Spleen (tissue), 11 donors: ENCODE measurements around the gene DENND1A. TPM values are rescaled to one million over a fixed set of nuclear protein-coding genes. Genes with fewer than 3 reads are reported as not detected.
A peak's percentile ranks its signal among the peaks of the same experiment; 100 is the strongest.

Experiments
- DNase-seq: peaks from one replicate; pipeline ENCODE4 v3.0.0-alpha.2; 2020
- H3K27ac ChIP-seq, 8 donors: fragments of 200-600 bp; sonication (generic) in 7 of 8; 1 replicate in 4 of 8; 2 replicates in 4 of 8; pipeline versions ENCODE4 v1.5.0 to v1.8.0; 2016 to 2021; ENCODE audit warnings: inconsistent platforms in 4 of 8, mild to moderate bottlenecking in 4 of 8, moderate library complexity in 1 of 8
- H3K27me3 ChIP-seq, 7 donors: fragments of 200-600 bp; sonication (generic) in 6 of 7; replicated peaks in 1 of 7; 1 replicate in 4 of 7; 2 replicates in 3 of 7; pipeline versions ENCODE4 v1.5.0 to v1.8.0; 2016 to 2021; ENCODE audit warnings: inconsistent platforms in 3 of 7, mild to moderate bottlenecking in 1 of 7
- H3K36me3 ChIP-seq, 6 donors: fragments of 200-600 bp; sonication (generic) in 5 of 6; 1 replicate in 4 of 6; 2 replicates in 2 of 6; pipeline versions ENCODE4 v1.5.0 to v1.8.0; 2016 to 2021; ENCODE audit warnings: inconsistent platforms in 2 of 6
- H3K4me1 ChIP-seq, 6 donors: fragments of 200-600 bp; sonication (generic) in 5 of 6; 1 replicate in 3 of 6; 2 replicates in 3 of 6; pipeline versions ENCODE4 v1.5.0 to v1.8.0; 2016 to 2021; ENCODE audit warnings: inconsistent platforms in 3 of 6
- H3K4me3 ChIP-seq, 8 donors: fragments of 200-600 bp; sonication (generic) in 7 of 8; 1 replicate in 4 of 8; 2 replicates in 4 of 8; pipeline versions ENCODE4 v1.5.0 to v1.8.0; 2016 to 2021; ENCODE audit warnings: inconsistent platforms in 4 of 8, mild to moderate bottlenecking in 4 of 8, moderate library complexity in 2 of 8
- H3K9me3 ChIP-seq, 8 donors: fragments of 200-600 bp; sonication (generic) in 7 of 8; 1 replicate in 4 of 8; 2 replicates in 4 of 8; pipeline versions ENCODE4 v1.5.0 to v1.8.0; 2016 to 2021; ENCODE audit warnings: inconsistent platforms in 4 of 8
- POLR2A ChIP-seq, 3 donors: fragments of 450-650 bp; IDR thresholded peaks; one replicate each; pipeline ENCODE4 v1.5.1; 2017; ENCODE audit warnings: antibody characterized with exemption in 3 of 3, mild to moderate bottlenecking in 1 of 3
- POLR2AphosphoS5 ChIP-seq, 3 donors: sonication (generic); formaldehyde crosslinking; IDR thresholded peaks; one replicate each; pipeline ENCODE4 v1.5.1; 2017; ENCODE audit warnings: antibody characterized with exemption in 3 of 3
- WGBS, 5 donors: extraction: QIAGEN DNeasy Blood & Tissue Kit in 3 of 5; methylation state at CpG; one replicate each; pipeline versions ENCODE4 v1.1.5 to v1.1.7; 2013 to 2018; 5-methylcytosine and 5-hydroxymethylcytosine counted together
- intact Hi-C: fragments of 100-400 bp; cut with DNase I; formaldehyde crosslinking; loops from one replicate; pipeline ENCODE4 v1.15.0; 2023; ENCODE audit warnings: low total_unique reads
- polyA plus RNA-seq, 3 donors: library from polyadenylated mRNA; stranded (reverse); fragments of 200-250 nt; gene quantifications; one replicate each; pipeline ENCODE4 v1.2.1, GENCODE V29; 2013
- total RNA-seq, 7 donors: library from RNA; depleted of rRNA in 3 of 7; stranded (reverse); fragments of >200 nt in 3 of 7; fragmentation: NEBNext Ultra II Directional in 4 of 7; extraction: Animal tissue kit (Norgen Biotek cat#: 25700) in 4 of 7; gene quantifications; one replicate each; pipeline versions ENCODE4 v1.1.0 to v1.2.1, GENCODE V29; 2016 to 2021
- TF ChIP-seq, protein P1 (sequence below), 11 experiments: fragments of 200-600 bp in 7 of 11; fragments of 450-650 bp in 4 of 11; sonication (generic) in 4 of 11; IDR thresholded peaks in 8 of 11; conservative IDR thresholded peaks in 3 of 11; 1 replicate in 7 of 11; 2 replicates in 4 of 11; pipeline versions ENCODE4 v1.4.0 to v1.8.0; 2016 to 2021; ENCODE audit warnings: antibody characterized with exemption in 11 of 11, inconsistent platforms in 4 of 11, mild to moderate bottlenecking in 1 of 11
- donor health status: healthy with polysubstance abuse.
- donor health status: DM: no; HTN: no; CAD: no; lungs with moderate emphysema.
- donor health status: DM: no; HTN: no; CAD: no.
- donor health status: Bipolar disorder and iron deficiency.
- donor health status: healthy.
- donor health status: DM: no; HTN: no; CAD: no.
- donor health status: DM: yes; HTN: yes; CAD: no.

DENND1A gene
- total and polyA plus RNA-seq, 10 donors = 5.4 to 59.3 (median 48.8) TPM

GRCh38 chr9:123453831-123454321 is 476.1 kb downstream of the DENND1A start:
- no peaks in the 10 kb centered on the region for H3K9me3 ChIP-seq
- H3K4me3 ChIP-seq = no peak overlapping the region
- WGBS, 5 donors = 94 to 97% (median 96%) methylated on average over 5 to 7 of the region's 7 CpGs
- H3K27me3 ChIP-seq = no peaks in the 10 kb centered on the region
- no peaks in the 10 kb centered on the region for H3K4me1 ChIP-seq
- peaks cover 0 to 94% (median 27%) of the 10 kb centered on the region in 6 donors for H3K36me3 ChIP-seq
- no peak overlapping the region for H3K27ac ChIP-seq
- no peak for TF ChIP-seq POLR2AphosphoS5 (IDR thresholded peaks at IDR 0.05)
- TF ChIP-seq, protein P1, sequence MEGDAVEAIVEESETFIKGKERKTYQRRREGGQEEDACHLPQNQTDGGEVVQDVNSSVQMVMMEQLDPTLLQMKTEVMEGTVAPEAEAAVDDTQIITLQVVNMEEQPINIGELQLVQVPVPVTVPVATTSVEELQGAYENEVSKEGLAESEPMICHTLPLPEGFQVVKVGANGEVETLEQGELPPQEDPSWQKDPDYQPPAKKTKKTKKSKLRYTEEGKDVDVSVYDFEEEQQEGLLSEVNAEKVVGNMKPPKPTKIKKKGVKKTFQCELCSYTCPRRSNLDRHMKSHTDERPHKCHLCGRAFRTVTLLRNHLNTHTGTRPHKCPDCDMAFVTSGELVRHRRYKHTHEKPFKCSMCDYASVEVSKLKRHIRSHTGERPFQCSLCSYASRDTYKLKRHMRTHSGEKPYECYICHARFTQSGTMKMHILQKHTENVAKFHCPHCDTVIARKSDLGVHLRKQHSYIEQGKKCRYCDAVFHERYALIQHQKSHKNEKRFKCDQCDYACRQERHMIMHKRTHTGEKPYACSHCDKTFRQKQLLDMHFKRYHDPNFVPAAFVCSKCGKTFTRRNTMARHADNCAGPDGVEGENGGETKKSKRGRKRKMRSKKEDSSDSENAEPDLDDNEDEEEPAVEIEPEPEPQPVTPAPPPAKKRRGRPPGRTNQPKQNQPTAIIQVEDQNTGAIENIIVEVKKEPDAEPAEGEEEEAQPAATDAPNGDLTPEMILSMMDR (IDR thresholded peaks at IDR 0.05 in 8 of 11, conservative IDR thresholded peaks at IDR 0.05 in 3 of 11) = no peak
- TF ChIP-seq POLR2A (IDR thresholded peaks at IDR 0.05) = no peak
- DNase-seq = peak; percentile 43
- intact Hi-C loops = no loop called here

- Histone ChIP-seq H3K36me3 (peaks cover 0 to 100% (median 27%) of the 10 kb centered on the region in 6 donors), H3K4me1 (no peaks in the 10 kb centered on the region), H3K27me3 (no peaks in the 10 kb centered on the region), H3K4me3 (no peak overlapping the region), H3K27ac (no peak overlapping the region), H3K9me3 (no peaks in the 10 kb centered on the region)
- intact Hi-C loops = no loop called here
- 91 to 98% (median 94%) methylated on average over 14 of the region's 14 CpGs for WGBS, 5 donors
- TF ChIP-seq POLR2A (IDR thresholded peaks at IDR 0.05) = no peak
- TF ChIP-seq, protein P1 (IDR thresholded peaks at IDR 0.05 in 8 of 11, conservative IDR thresholded peaks at IDR 0.05 in 3 of 11) = no peak
- no peak for TF ChIP-seq POLR2AphosphoS5 (IDR thresholded peaks at IDR 0.05)
- peak; percentile 12 for DNase-seq
Observed at GRCh38 chr9:123453076-123453667, 476.8 kb downstream of the DENND1A start.

GRCh38 chr9:123450996-123451395 is 478.9 kb downstream of the DENND1A start:
- no peak overlapping the region for H3K4me3 ChIP-seq
- WGBS, 5 donors = 96 to 98% (median 96%) methylated on average over 6 of the region's 6 CpGs
- peak; percentile 3 for DNase-seq
- no peak overlapping the region for H3K27ac ChIP-seq
- TF ChIP-seq POLR2A (IDR thresholded peaks at IDR 0.05) (no peak), POLR2AphosphoS5 (IDR thresholded peaks at IDR 0.05) (no peak)
- TF ChIP-seq, protein P1 (IDR thresholded peaks at IDR 0.05 in 8 of 11, conservative IDR thresholded peaks at IDR 0.05 in 3 of 11) = no peak
- peaks cover 0 to 100% (median 27%) of the 10 kb centered on the region in 6 donors for H3K36me3 ChIP-seq
- intact Hi-C loops = no loop called here
- no peaks in the 10 kb centered on the region for H3K9me3 ChIP-seq
- no peaks in the 10 kb centered on the region for H3K4me1 ChIP-seq
- no peaks in the 10 kb centered on the region for H3K27me3 ChIP-seq

DNA sequence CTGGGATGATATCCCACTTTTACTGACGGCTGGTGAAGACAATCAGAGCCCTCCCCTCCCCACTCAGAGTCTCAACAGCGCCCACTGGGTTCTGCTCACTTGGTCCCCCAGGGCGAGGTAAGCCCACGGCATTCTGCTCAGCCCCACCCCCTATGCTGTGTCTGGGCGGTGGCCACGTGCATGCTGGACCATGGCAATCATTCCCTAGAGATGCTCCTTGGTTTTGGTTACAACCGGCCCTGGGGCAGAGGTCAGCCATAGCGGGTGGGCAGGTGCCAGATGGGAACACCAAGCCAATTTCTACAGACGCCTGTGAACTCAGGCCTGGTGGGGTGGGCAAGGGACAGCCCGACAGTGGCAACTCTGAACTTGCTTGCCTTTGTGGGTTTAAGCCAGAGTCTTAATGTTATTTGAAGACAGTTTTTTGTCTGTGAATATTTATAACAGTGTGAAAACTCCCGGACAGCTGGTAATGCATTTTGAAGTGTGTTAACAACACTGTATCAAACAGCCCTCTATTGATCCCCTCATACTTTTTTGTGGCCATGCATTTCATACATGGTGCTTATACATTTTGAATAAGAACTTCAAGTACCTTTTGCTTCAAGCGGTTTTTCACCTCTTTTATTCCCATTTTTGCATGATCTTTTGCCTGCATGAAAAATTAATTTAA is 479.7 kb downstream of the DENND1A start:
- peaks cover 0 to 100% (median 27%) of the 10 kb centered on the region in 6 donors for H3K36me3 ChIP-seq
- DNase-seq = peak; percentile 38
- no peak overlapping the region for H3K27ac ChIP-seq
- H3K4me1 ChIP-seq = no peaks in the 10 kb centered on the region
- 87 to 93% (median 91%) methylated on average over 12 of the region's 12 CpGs for WGBS, 5 donors
- H3K27me3 ChIP-seq = no peaks in the 10 kb centered on the region
- TF ChIP-seq, protein P1 (IDR thresholded peaks at IDR 0.05 in 8 of 11, conservative IDR thresholded peaks at IDR 0.05 in 3 of 11) = no peak
- TF ChIP-seq POLR2AphosphoS5 (IDR thresholded peaks at IDR 0.05) = no peak
- no peak for TF ChIP-seq POLR2A (IDR thresholded peaks at IDR 0.05)
- no peaks in the 10 kb centered on the region for H3K9me3 ChIP-seq
- intact Hi-C loops = no loop called here
- no peak overlapping the region for H3K4me3 ChIP-seq
